GM19438 (cell line): ENCODE results near the gene DNM3.
"Not testable (repeated sequence)": the region's sequence is repeated elsewhere in the genome, so short reads cannot be mapped to it uniquely, and the experiment has no call there.

Source experiments
- ATAC-seq: cut with Tn5 transposase; IDR thresholded peaks from one replicate; pipeline ENCODE4 v1.9.1; 2021; ENCODE audit warnings: low read depth; ENCODE audit not compliant: unreplicated experiment

DNM3 gene

GRCh38 chr1:172005856-172006255 lies 164.6 kb downstream of the DNM3 start:
- no peak for ATAC-seq

GRCh38 chr1:172006660-172007059 lies 165.4 kb downstream of the DNM3 start:
- no peak for ATAC-seq

GRCh38 chr1:172018727-172019311 lies 177.5 kb downstream of the DNM3 start:
- no peak for ATAC-seq

- ATAC-seq = no peak
Observed at GRCh38 chr1:172019976-172020375, 178.7 kb downstream of the DNM3 start.

GRCh38 chr1:172024516-172024915 lies 183.2 kb downstream of the DNM3 start:
- ATAC-seq = no peak

GRCh38 chr1:172024944-172025738 lies 183.8 kb downstream of the DNM3 start:
- not testable (repeated sequence) for ATAC-seq

GRCh38 chr1:172040466-172040865 lies 199.2 kb downstream of the DNM3 start:
- ATAC-seq = no peak

- ATAC-seq = no peak
Observed at GRCh38 chr1:172041102-172041501, 199.8 kb downstream of the DNM3 start.

- no peak for ATAC-seq
Observed at GRCh38 chr1:172041742-172042141, 200.4 kb downstream of the DNM3 start.

- ATAC-seq = no peak
Observed at GRCh38 chr1:172043900-172044299, 202.6 kb downstream of the DNM3 start.

GRCh38 chr1:172051898-172052297 lies 210.6 kb downstream of the DNM3 start:
- no peak for ATAC-seq

- no peak for ATAC-seq
Observed at GRCh38 chr1:172054172-172054571, 212.9 kb downstream of the DNM3 start.

GRCh38 chr1:172055816-172056419 lies 214.6 kb downstream of the DNM3 start:
- ATAC-seq = not testable (repeated sequence)

GRCh38 chr1:172068334-172068733 lies 227.0 kb downstream of the DNM3 start:
- ATAC-seq = no peak

GRCh38 chr1:172069051-172069450 lies 227.8 kb downstream of the DNM3 start:
- ATAC-seq = no peak

GRCh38 chr1:172069534-172069933 lies 228.2 kb downstream of the DNM3 start:
- no peak for ATAC-seq

GRCh38 chr1:172070055-172070454 lies 228.8 kb downstream of the DNM3 start:
- no peak for ATAC-seq

- ATAC-seq = no peak
Observed at GRCh38 chr1:172071746-172072145, 230.4 kb downstream of the DNM3 start.

- not testable (repeated sequence) for ATAC-seq
Observed at GRCh38 chr1:172079859-172080258, 238.6 kb downstream of the DNM3 start.

GRCh38 chr1:172083191-172083590 lies 241.9 kb downstream of the DNM3 start:
- no peak for ATAC-seq

- ATAC-seq = no peak
Observed at GRCh38 chr1:172084876-172085275, 243.6 kb downstream of the DNM3 start.

GRCh38 chr1:172085317-172085716 lies 244.0 kb downstream of the DNM3 start:
- ATAC-seq = no peak
